Activated naive CD8-positive, alpha-beta T cell treated with anti-CD3 and anti-CD28 coated beads, Interleukin-2, amount 50 U/mL, for 16 hours (primary cell): ENCODE data around the gene COL4A2.

ENCODE experiments used
- DNase-seq: peaks from one replicate; pipeline ENCODE4 v3.0.0-alpha.2; 2020; ENCODE audit warnings: low read depth, low spot score

Gene COL4A2

DNA sequence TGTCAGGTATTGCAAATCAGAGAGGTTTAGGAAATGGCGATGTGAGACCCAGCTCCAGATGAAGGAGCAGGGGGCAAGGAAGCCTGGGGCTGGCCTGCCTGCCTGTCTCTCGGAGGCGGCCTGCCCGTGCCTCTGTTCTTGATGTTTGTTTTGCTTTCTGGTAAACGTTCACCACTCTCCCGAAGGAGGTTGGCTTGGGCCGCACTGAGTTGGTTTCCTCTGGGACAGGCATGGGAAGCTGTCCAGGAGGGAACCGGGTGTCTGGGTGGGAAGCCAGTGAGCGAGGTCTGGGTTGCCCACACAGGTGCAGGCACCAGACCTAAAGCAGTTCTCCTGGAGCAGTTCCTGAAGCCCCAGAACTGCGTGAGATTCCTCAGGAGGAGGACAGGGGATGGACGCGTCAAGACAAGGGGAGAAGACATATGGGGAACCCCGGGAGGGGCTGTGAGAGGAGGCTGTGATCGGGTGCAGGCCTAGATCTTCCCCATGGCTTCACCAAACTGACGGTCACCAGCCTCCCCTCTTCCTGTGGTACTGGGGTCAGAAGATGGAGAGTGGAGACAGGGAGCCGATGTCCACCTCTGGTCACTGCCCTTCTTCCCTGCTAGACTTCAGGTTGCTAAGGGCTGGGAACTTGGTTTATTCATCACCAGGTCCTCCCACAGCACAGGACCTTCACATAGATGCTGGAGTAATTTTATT, 15.2 kb downstream of the COL4A2 start:
- DNase-seq = no peak

DNA sequence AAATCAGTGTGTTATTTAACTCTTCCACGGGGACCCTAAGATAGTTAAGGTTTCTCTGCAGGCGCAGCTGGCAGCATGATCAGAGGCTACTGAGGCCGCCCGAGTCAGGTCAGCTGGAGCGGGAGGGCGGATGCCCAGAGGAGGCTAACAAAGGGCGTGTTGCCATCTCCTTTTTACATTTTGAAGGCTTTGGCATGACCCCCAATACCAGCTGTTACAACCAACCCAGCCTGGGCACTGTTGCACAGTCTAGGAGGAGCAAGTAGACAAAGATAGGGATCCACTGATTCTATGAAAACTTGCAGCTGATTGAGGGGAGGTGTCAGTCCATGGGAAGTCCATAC, 15.7 kb downstream of the COL4A2 start:
- no peak for DNase-seq

DNA sequence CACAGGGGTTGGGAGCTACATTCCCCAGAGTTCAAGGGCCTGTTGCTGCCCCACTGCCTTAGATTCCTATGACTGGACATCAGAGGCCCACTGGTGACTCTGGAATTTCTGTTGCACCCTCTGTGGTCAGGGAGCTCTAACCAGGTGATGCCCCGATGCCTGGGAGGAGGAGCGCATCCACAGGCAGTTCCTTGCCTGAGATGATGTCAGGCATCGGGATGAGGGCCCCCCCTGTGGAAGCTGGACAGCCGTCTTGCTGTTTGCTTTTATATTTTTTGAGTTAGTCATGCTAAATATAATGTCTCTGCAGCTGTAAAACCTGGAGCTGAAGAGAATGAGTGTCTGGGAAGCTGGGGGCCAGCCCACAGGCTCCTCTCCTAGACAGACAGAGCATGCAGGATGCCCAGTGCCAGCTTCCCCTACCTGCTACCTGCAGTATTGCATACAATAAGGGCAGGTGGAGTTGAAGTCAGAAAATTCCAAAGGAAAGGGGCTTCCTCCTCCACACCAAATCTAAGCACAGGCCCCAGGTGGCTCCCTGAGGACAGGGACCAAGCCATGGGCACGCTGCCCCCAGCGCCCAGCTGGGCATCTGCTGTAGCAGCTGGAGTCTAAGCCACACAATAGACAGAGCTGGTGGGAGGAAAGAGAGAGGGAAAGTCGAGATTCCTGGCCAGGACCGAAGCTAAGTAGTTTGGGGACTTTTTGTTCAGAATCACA, 16.2 kb downstream of the COL4A2 start:
- DNase-seq = no peak

DNA sequence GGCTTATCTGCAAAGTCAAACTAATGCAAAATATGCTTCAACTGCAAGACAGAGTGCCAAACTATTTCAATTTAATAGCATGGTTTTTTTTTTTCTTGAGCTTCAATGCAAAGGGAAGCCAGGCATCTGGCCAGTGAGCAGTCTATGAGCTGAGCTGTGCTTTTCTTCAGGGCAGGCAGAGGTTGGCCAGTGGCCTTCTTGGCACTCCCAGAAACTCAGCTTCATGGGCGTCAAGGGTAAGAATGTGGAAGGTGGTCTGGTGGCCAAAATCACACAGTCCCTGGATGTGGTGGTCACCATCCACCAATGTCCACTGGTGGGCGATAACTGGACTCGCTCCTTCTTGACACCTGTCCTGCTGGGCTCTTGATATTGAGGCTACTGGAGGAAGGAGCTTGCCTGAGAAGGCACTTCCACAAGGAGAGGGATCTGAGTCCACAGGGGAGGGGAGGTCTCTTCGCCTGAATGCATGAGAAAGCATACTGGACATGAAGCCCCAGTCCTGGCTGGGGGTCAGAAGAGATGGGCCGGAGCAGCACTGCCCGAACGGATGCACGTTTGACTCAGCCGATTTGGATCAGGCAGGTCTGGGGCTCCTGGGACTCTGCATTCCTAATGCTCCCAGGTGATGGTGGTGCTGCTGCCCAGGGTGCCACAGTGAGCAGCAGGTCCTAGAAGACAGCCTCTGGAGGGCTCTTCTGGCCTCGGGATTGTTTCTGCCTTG, 17.1 kb downstream of the COL4A2 start:
- no peak for DNase-seq

DNA sequence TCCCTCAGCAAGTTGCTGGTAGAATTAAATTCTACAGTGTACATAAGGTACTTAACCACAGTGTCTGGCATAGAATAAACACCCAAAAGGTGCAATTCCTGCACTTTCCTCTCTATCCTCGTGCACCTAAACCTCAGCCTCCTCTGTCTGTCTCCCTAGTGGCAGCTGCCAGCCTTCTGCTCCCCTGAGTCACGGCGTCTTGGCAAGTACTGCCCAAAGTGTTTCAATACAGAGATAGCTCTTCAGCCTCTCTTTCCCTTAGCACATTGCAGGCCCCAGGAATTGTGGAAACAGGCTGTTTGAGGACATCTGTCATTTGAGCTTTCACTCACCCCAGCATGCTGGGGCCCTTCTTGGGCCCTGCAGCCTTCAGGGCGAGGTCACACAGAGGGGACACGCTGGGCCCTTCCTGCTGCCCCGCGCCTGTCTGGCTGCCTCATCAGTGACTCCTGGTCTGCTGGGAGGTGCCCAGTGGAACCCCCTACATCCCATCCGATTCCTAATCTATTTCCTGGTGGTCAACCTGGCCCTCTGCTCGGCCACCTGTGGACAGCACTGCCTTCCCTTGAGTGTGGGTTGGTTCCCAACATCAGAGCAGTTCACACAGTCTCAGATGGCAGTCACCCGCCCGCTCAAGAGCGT, 19.3 kb downstream of the COL4A2 start:
- no peak for DNase-seq

DNA sequence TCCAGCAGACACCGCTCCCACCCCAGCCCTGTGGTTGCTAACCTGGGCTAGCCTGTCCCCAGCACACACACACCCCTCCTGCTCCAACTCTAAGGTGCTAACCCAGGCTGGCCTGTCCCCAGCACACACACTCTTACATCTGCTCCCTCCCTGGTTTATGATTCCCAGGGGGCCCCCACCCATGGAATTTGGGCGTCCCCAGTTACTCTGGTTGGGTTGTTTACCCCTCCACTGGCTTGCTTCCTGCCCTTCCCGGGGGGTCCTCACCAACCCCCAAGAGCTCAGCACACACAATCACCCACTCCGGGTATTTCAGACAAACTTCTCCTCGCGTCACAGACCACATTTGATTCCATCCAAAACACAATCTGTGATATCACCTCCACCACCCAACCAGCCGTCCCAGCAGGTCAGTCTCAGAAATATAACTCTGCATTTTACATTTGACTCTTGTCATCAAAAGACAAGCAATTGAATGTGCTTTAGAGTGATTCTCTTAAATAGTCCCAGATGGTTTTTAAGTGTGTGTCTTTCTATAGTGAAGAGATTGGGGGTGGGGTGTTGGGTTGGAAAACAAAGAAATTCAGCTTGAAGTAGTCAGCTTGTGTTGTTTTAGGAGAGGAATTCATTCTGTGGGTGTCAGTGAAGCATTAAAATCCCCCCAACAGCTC, 20.1 kb downstream of the COL4A2 start:
- DNase-seq = no peak

DNA sequence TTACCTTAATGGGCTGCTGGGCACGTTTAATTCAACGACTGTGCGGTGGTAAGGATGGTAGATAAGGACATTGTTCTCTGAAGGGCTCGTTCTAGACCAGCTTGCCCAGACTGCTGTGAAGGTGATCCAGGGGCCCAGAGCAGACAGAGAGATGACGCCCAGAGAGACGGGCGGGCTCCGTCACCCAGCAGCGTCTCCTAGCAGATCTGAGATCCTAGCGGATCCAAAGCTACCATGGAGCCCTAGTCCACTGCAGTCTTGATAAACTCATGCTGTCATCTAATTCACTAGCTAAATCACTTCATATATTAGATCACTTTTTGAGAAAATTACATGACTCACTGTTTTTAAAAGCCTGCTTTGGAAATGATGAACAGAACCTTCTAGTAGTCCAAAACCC, 21.5 kb downstream of the COL4A2 start:
- DNase-seq = no peak

DNA sequence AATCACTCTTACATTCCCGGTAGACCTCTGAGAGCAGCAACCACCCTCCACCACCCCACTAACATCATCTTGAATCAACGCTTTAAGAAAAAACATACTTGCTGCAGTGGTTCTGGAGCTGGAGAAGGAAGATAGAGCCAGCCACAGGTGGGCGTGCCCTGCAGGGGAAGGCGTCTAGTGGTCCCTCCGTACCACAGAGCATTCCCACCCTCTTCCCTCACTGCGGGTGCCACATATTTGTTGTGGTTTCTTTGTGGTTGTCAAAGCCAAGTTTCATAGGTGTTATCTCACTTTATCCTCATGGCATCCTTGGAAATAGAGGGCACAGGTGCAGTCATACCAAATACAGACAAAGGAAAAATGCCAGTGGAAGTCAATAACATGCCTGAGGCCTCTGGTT, 22.2 kb downstream of the COL4A2 start:
- DNase-seq = no peak

DNA sequence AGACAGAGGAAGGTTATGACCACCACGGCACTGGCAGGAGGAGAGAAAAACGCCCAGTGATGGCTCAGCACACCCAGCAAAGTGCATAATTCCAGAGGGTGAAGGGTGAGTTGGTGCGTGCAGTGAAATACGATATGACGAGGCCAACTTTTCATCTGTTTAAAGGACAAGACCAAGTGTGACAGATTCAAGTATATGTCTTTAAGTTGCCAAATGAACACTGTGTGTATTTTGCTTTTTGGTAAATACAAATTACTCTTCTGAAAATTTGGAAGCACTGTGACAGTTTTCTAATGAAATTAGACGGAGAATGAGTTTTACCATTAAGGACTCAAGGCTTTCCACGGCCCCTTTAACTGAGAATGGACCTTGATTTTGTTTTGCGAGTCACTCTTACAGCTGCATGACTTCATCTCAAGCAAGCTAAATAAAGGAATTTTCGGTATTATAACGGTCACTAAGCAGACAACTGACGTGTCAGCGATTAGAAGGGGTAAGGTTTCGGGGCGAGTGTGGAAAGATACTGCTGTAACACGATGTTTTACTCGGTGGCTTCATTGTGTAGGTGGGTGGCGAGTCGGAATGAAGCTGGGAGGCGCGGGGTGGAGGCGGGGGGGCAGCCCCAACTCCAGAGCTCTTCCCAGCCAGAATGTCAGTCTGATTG, 22.8 kb downstream of the COL4A2 start:
- no peak for DNase-seq

DNA sequence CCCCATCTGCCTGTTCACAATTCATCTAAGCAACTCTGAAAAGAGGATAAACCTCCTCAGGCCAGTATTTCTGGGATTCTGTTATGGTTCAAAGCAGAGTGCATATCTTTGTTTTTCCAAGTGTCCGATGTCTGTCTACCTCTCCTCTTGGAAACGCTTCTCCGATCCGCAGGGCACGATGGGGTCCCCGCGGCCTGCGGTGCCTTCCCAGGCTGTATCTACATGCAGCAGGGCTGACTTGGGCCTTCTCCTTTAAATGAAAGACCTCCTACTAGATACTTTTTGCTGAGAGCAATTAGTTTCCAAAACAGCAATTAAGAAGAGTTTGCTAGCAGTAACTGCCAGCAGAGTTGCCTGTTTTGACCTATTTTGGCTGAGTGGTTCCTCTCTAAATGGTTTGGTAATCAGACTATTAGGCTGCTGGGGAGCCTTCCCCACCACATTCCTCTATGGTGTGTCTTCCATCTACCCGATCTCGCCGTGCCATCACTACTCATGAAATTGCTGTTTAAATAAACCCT, 23.5 kb downstream of the COL4A2 start:
- DNase-seq = no peak

DNA sequence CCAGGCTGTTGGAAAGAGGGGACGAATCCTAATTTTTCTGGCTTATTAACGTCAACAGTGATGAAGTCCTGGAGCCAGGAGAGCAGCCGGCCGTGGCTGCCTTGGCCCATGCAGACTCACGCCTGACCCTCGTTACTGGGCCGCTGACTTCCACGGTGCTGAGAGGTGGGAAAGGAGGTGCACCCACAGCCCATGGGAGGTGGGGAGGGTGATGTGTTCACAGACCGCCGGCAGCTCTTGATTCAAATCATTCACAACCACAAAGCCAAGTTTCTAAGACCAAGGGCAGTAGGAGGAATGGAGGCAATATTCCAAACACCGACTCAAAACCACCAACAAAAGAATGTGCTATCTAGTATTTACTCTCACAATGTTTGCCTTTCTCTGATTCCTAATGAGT, 24.3 kb downstream of the COL4A2 start:
- DNase-seq = no peak

DNA sequence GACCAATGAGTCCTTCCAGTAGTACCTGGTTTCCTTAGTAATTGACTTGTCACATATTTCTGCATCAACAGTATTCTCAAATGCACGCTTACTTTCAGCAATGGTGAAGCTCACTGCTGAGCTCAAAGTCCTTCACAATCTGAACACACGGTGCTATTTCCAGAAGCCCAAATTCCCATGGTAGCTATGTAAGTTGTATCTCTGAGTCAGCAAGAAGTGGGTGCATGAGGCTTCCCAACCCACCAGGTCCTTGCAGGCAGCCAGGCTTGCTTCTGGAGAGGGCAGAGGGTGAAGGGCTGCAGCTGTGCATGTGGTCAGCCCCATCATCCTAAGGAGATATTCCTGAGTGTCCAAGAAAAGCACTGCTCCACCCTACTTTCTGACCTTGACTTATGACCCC, 25.7 kb downstream of the COL4A2 start:
- no peak for DNase-seq

DNA sequence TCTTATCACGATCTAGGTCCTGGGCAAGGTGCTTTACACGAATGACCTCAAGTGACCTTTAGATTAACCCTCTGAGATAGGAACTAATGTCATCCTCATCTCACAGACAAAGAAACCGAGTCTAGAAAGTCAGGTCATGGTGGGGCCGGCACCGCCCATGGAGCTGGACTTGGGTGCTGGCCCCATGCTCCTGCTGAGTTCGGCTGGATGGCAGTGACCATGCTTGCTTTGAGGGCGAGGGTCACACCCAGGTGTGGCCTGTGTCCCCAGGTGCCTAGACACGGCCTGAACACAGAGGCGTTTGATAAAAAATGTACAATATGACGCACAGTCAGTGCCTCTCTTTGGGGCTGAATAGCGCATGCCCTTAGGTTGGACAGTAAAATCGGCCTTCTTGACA, 26.8 kb downstream of the COL4A2 start:
- no peak for DNase-seq

DNA sequence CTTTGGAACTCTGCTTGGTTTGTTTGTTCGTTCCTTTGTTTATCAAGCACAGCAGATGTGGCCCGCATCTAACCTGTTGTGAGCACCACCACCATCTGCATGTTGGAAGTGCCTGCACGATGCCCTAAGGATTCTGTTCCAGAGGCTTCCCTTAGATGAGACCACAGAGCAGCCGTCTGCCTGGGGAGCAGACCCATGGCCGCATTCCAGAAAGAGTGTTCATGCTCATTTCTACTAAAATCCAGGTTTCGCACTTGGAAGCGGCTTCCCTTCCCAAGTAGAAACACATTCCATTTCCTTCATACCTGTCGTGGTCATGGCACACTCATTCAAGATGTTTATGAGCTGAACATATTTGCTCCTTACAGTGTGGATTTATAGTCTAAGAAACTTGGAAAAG, 27.2 kb downstream of the COL4A2 start:
- DNase-seq = no peak

DNA sequence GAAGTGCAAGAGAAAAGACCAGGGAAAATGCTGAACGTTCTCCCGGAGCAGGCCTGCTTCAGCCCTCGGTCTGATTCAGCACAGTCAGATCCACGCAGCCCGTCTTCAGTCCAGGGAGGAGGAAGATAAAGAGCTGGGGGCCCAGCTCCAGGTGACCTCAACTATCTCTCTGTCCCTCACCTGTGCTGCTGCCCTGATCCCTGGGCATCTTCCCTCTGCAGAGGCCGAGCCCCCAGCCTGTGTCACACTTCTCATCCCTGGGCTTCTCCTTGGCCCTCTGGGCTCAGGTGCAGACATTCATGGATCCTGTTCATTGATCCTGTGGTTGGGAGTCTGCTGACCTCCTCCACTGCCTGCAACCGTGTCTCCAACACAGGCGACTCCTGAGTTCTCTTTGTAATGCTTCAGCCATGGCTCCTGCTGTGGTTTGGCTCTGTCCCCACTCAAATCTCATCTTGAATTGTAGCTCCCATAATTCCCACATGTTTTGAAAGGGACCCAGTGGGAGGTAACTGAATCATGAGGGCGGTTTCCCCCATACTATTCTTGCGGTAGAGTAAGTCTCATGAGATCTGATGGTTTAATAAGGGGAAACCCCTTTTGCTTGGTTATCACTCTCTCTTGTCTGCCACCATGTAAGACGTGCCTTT, 27.9 kb downstream of the COL4A2 start:
- DNase-seq = no peak

DNA sequence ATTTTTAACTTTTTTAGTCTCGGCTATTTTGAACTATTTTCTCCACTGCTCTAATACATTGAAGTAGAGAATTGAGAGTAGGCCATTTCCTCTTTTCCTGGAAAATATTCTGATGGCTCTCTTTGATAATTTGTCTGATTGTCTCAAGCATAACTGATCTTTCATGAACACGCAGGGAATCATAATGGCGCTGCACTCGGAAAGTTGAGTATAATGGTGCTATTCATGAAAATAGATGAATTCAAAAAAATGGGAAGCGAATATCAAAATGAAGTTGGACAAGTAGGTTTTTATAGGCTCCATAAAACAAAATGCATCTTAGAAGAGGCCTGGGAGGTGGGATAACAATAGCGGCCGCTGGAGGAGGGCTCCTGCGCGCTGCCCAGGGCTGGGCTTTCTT, 29.0 kb downstream of the COL4A2 start:
- DNase-seq = no peak

DNA sequence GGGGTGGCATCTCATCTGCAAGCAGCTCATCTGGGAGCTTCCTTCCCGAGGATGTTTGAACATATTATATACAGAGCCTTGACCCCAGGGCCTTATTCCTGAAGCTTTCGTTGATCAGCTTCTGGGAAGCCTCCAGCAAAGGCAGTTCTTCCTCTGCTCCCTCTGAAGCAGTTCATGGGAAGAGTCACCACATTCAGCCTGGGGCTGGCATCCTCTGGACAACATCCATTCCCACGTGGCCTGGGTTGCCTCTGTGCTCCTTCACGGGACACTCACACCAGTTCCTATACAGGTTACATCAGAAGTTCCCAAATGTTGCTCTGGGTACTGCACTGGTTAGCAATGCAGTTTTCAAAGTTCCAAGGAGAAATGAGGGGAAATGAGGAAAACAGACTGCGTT, 29.6 kb downstream of the COL4A2 start:
- no peak for DNase-seq

DNA sequence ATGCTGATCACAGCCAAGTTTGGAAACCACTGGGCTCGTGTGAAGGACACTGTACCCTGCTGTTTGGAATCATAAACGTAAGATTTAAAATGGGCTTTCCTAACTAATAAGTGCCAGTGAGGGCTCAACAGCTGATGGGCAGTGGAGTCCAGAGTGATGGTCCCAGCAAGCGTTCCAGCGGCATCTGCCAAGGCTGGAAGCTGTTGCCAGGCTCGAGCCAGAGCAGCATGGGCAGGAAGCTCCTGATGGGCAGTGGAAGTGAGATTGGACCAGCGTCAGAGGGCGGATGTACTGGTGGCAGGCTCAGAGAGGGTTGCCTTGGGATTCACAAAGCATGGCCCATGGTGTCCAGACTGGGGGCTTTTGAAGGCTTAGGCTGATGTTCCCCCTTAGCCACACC, 30.2 kb downstream of the COL4A2 start:
- no peak for DNase-seq

DNA sequence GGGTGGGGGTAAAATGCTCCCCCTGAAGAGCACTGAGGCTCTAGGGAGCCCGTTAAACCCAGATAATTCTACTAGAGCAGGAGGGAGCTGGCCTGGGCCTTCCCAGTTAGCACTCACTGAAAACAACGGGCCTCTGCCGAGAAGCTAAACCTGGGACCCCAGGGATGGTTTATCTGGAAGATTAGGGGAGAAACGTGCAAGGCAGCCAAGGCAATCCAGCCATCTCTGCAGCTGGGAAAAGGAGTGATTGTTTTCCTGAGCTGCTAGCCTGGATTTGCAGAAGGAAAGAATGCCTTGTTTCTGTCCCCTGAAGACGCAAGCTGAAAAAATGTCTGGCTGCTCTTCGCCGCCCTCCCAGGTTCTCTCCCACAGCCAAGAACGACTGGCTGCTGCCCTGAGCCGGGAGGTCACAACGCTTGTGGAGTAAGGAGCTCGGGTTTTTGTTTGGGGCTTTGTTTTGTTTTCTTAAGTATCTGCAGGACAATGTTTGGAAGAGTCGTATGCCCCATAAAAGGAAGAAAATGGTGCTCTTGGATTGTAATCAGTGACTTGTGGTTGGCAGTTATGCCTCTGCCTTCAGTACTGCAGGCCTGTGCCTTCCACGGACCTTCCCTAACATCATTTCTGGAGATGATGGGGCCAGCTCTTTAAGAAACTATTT, 31.5 kb downstream of the COL4A2 start:
- no peak for DNase-seq

DNA sequence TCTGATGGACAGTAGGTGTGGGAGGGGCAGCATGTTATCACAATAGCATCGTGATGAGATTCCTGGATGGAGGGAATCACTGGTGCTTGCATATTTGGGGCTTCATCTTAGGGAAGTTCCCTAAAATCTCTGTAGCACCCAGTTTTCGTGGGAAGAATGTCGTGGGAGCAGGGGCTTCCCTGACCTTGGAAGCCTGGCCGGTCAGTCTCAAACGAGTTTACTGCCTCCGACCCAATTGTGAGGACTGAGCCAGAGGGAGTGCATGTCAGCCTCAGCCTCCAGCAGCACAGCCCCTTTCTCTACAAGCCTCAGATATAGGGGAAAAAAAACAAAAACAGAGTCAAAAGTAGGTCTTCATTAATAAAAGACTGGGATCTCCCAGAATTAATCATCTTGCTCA, 32.2 kb downstream of the COL4A2 start:
- no peak for DNase-seq
